ENCODE results near the gene MBP. TPM values are rescaled to one million over a fixed set of nuclear protein-coding genes. Genes with fewer than 3 reads are reported as not detected.
"Not testable (repeated sequence)": the region's sequence is repeated elsewhere in the genome, so short reads cannot be mapped to it uniquely, and the experiment has no call there.

The MBP gene
- total RNA-seq, 1 donor from 2014 or later = 92.7 TPM

- Mint-ChIP-seq H3K4me3 (no peak overlapping the region), H3K4me1 (peaks cover 26% of the 10 kb centered on the region), H3K36me3 (ENCODE audit: low read depth) (no peaks in the 10 kb centered on the region), H3K9me3 (no peaks in the 10 kb centered on the region), H3K27me3 (no peaks in the 10 kb centered on the region), H3K27ac (no peak overlapping the region)
- intact Hi-C loops (cut with micrococcal nuclease) = no loop called here
- ChIA-PET POLR2A (no interaction called here), CTCF (no interaction called here)
- DNase-seq = no peak
- TF ChIP-seq, protein P1, sequence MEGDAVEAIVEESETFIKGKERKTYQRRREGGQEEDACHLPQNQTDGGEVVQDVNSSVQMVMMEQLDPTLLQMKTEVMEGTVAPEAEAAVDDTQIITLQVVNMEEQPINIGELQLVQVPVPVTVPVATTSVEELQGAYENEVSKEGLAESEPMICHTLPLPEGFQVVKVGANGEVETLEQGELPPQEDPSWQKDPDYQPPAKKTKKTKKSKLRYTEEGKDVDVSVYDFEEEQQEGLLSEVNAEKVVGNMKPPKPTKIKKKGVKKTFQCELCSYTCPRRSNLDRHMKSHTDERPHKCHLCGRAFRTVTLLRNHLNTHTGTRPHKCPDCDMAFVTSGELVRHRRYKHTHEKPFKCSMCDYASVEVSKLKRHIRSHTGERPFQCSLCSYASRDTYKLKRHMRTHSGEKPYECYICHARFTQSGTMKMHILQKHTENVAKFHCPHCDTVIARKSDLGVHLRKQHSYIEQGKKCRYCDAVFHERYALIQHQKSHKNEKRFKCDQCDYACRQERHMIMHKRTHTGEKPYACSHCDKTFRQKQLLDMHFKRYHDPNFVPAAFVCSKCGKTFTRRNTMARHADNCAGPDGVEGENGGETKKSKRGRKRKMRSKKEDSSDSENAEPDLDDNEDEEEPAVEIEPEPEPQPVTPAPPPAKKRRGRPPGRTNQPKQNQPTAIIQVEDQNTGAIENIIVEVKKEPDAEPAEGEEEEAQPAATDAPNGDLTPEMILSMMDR (IDR thresholded peaks at IDR 0.05) = no peak
- ATAC-seq (ENCODE audit: low read depth) = no peak
Observed at GRCh38 chr18:76993085-76993382, 139.5 kb downstream of the MBP start.

DNA sequence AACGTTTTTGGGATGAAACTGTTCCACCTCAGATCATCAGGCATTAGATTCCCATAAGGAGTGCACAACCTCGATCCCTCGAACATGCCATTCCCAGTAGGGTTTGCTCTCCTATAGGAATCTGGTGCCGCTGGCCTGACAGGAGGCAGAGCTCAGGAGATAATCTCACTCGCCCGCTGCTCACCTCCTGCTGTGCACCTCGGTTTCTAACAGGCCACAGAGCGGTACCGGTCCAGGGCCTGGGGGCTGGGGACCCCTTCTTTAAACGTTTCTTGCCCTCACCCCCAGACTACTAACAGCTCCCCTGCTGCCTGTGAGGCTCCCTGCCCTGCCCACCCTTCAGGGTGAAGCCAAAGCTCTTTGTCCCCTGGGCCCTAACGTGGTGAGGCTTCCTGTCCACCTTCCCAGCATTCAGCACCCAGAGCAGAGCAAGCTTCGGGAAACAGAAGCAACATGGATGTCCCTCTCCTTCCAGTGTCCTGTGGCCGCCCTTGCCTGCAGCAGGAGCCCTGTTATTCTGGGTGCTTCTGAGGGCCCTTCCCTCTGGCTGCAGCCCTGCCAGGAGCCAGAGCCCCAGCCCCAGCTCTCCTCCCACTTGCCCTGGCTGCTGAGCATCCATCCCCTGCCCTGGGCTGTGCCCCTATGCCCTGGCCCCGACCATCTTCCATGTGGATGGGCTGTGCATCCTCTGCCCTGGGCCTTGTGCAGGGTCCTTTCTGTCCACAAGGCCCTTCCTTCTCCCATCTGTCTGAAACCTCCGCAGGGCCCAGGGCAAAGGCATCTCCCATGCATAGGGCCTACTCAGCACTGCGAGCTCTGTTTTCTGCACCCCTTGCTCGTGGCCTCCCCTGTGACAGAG, 140.1 kb downstream of the MBP start:
- CTCF ChIA-PET = interaction anchor here (1.7 kb wide), 1 partner anchor 9 kb away, joined by 5 read pairs; no protein-coding TSS in a partner anchor
- DNase-seq = no peak
- TF ChIP-seq, protein P1 (IDR thresholded peaks at IDR 0.05) = no peak
- H3K27ac Mint-ChIP-seq = no peak overlapping the region
- H3K36me3 Mint-ChIP-seq (ENCODE audit: low read depth) = no peaks in the 10 kb centered on the region
- H3K4me1 Mint-ChIP-seq = peaks cover 27% of the 10 kb centered on the region
- intact Hi-C loops (cut with micrococcal nuclease) = no loop called here
- H3K9me3 Mint-ChIP-seq = no peaks in the 10 kb centered on the region
- ATAC-seq (ENCODE audit: low read depth) = no peak
- no peak overlapping the region for H3K4me3 Mint-ChIP-seq
- no peaks in the 10 kb centered on the region for H3K27me3 Mint-ChIP-seq
- POLR2A ChIA-PET = no interaction called here

- Mint-ChIP-seq H3K4me3 (no peak overlapping the region), H3K27me3 (no peaks in the 10 kb centered on the region), H3K36me3 (ENCODE audit: low read depth) (no peaks in the 10 kb centered on the region), H3K27ac (peak overlapping the region; percentile 37), H3K4me1 (peaks cover 27% of the 10 kb centered on the region), H3K9me3 (no peaks in the 10 kb centered on the region)
- ATAC-seq (ENCODE audit: low read depth) (no peak), DNase-seq (no peak)
- POLR2A ChIA-PET = interaction anchor here (0.6 to 0.9 kb wide), 2 partner anchors 63 to 69 kb away, joined by 3 read pairs; no protein-coding TSS in a partner anchor
- CTCF ChIA-PET = interaction anchor here (1.2 to 1.7 kb wide), 3 partner anchors 8 to 221 kb away, joined by 5 to 6 read pairs (median 5); no protein-coding TSS in a partner anchor
- intact Hi-C loops (cut with micrococcal nuclease) = no loop called here
- TF ChIP-seq, protein P1 (IDR thresholded peaks at IDR 0.05) = no peak
Observed at GRCh38 chr18:76991021-76991688, 141.4 kb downstream of the MBP start.

DNA sequence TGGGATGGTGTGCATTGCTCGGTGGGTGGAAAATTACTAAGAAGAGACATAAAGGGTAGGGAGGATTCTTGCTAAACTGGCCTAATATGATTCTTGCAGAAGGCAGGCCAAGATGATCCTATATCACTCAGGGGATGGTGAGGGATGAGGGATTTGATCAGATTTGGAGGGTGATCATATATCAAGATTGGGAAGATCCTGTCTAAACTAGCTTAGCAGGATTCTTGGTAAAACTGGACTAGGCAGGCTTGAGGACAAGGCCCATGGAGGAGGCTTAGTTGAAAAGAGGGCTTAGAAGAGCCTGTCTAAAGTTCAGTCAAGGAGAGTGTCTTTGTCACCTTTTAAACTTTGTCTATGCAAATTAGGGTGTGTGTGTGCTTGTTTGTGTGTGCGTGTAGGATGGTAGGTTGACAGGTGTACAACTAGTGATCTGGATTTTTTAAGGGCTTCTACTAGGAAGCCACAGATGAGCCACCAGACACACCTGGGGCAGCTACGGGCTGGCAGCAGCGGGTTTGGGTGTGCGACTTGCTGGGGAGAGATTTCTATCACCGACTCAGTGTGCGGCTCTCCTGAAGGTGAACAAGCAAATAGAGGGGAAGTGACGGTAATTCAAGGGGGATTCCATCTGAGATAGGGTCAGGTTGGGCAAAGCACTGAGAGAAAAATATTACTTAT, 142.1 kb downstream of the MBP start:
- intact Hi-C loops (cut with micrococcal nuclease); DNase-seq; H3K27me3 Mint-ChIP-seq; H3K9me3 Mint-ChIP-seq; H3K36me3 Mint-ChIP-seq (ENCODE audit: low read depth); H3K4me3 Mint-ChIP-seq: not testable (repeated sequence)
- ChIA-PET CTCF (interaction anchor here (1.2 to 1.7 kb wide), 3 partner anchors 7 to 221 kb away, joined by 5 to 6 read pairs (median 5); no protein-coding TSS in a partner anchor), POLR2A (interaction anchor here (0.6 to 0.9 kb wide), 2 partner anchors 63 to 68 kb away, joined by 3 read pairs; no protein-coding TSS in a partner anchor)
- Mint-ChIP-seq H3K27ac (peak overlapping the region; percentile 37), H3K4me1 (peaks cover 27% of the 10 kb centered on the region)
- peak; percentile 67 for ATAC-seq (ENCODE audit: low read depth)

- no peak overlapping the region for H3K4me3 Mint-ChIP-seq
- ChIA-PET CTCF (interaction anchor here (1.0 kb wide), 1 partner anchor 67 kb away, joined by 3 read pairs; no protein-coding TSS in a partner anchor), POLR2A (no interaction called here)
- H3K27ac Mint-ChIP-seq = no peak overlapping the region
- intact Hi-C loops (cut with micrococcal nuclease) = no loop called here
- ATAC-seq (ENCODE audit: low read depth) (no peak), DNase-seq (no peak)
- peaks cover 27% of the 10 kb centered on the region for H3K4me1 Mint-ChIP-seq
- TF ChIP-seq, protein P1 (IDR thresholded peaks at IDR 0.05) = no peak
- no peaks in the 10 kb centered on the region for H3K27me3 Mint-ChIP-seq
- H3K36me3 Mint-ChIP-seq (ENCODE audit: low read depth) = no peaks in the 10 kb centered on the region
- H3K9me3 Mint-ChIP-seq = no peaks in the 10 kb centered on the region
Observed at GRCh38 chr18:76989647-76990190, 142.9 kb downstream of the MBP start.
